ENCODE results near the gene FIGNL1.

- no peak for TF ChIP-seq RELA (CRISPR knock-in tag; IDR thresholded peaks at IDR 0.05; ENCODE audit: borderline replicate concordance)
- no peak for TF ChIP-seq CTCF (IDR thresholded peaks at IDR 0.05)
- no peak for TF ChIP-seq SP1 (CRISPR knock-in tag; conservative IDR thresholded peaks at IDR 0.05)
These were observed 33.5 kb downstream of the FIGNL1 start for GRCh38 chr7:50416527-50417182.

Data from WTC11 (cell line).